GM19372 (cell line): ENCODE data around the gene IGFN1.
"Not testable (repeated sequence)": the region's sequence is repeated elsewhere in the genome, so short reads cannot be mapped to it uniquely, and the experiment has no call there.

Experiments
- ATAC-seq: cut with Tn5 transposase; IDR thresholded peaks from one replicate; pipeline ENCODE4 v1.9.1; 2021; ENCODE audit warnings: mild to moderate bottlenecking, low read depth, moderate library complexity; ENCODE audit not compliant: unreplicated experiment

Gene IGFN1

DNA sequence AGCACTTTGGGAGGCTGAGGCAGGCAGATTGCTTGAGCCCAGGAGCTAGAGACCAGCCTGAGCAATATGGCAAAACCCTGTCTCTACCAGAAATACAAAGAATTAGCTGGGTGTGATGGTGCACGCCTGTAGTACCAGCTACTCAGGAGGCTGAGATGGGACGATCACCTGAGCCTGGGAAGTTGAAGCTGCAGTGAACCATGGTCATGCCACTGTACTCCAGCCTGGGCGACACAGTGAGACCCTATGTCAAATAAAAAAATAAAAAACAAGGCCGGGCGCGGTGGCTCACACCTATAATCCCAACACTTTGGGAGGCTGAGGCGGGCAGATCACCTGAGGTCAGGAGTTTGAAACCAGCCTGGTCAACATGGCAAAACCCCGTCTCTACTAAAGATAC, 27.6 kb upstream of the IGFN1 start:
- not testable (repeated sequence) for ATAC-seq

DNA sequence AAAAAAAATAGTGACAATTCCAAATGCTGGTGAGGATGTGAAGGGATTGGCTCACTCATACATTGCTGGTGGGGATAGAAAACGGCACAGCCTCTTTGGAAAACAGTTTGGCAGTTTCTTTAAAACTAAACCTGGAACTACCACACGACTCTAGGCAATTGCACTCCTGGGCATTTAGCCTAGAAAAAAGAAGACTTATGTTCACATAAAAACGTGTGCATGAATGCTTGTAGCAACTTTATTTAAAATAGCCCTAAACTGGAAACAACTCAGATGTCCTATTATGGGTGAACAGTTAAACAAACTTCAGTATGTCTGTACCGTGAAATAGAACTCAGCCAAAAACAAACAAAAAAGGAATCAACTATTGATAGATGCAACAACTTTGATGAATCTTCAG, 26.9 kb upstream of the IGFN1 start:
- ATAC-seq = no peak

DNA sequence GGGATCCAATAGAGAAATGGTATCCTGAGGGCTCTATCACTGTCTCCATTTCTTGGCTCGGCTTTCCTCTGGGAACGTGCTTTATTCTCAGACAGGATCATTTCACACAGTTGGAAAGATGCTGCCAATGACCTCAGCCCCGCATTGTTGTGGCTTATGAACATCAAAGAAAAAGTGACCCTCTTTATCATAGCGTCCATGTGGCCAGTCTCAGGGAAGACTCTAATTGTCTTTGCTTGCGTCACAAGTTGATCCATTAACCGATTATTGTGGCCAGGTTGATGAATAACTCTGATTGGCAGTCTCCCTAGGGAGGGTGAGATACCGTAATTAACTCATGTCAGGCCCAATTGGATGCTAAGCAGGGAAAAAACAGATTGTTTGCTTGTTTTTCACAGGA, 26.0 kb upstream of the IGFN1 start:
- ATAC-seq = no peak

DNA sequence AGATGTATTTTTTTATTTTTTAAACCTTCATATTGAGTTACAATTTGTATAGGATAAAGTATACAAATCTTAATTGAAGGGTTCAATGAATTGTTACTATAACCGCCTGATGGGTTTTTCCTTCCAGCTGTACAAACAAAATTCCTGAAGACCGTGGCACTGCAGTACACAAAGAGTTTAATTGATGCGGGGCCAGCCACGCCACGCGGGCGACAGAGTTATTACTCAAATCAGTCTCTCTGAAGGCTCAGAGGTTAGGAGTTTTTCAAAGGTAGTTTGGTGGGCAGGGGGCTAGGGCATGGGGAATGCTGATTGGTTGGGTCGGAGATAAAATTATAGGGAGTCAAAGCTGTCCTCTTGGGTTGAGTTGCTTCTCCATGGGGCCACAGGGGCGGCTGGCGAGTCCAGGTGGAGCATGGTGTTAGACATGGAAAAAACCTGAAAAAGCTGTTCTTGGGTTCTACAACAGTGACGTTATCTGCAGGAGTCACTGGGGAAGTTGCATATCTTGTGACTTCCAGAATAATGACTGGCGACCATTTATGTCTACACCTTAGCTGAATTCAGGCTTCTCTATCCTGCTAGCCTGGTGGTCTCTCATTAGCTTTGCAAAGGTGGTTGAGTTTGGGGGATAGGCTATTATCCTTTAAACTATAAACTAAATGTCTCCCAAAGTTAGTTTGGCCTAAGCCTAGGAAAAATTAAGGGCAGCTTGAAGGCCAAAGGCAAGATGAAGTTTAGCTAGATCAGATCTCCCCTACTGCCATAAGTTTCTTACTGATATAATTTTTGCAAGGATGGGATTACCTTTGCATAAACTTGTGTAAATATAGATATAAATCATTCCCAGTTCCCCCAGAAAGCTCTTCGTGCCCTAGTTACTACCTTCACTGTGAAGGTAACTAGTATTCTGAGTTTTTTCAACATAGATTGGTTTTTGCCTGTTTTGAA, 23.3 kb upstream of the IGFN1 start:
- ATAC-seq = no peak

DNA sequence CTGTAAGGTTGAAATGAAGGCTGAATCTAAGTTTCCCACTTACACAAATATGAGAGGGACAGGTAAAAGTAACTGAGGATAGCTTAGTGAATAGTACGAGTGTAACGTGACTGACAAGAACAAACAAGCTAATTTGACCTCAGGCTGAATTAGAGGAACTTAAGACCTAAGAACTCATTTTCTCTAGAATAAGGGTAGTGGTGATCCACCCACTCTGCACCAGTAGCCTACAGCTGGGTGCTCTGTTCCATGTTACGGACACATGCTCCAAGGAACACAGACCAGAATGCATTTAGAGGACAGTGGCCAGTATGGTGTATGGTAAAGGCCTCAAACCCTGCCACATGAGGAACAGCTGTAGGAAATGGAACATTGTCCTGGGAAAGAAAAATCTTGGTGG, 21.4 kb upstream of the IGFN1 start:
- ATAC-seq = no peak

DNA sequence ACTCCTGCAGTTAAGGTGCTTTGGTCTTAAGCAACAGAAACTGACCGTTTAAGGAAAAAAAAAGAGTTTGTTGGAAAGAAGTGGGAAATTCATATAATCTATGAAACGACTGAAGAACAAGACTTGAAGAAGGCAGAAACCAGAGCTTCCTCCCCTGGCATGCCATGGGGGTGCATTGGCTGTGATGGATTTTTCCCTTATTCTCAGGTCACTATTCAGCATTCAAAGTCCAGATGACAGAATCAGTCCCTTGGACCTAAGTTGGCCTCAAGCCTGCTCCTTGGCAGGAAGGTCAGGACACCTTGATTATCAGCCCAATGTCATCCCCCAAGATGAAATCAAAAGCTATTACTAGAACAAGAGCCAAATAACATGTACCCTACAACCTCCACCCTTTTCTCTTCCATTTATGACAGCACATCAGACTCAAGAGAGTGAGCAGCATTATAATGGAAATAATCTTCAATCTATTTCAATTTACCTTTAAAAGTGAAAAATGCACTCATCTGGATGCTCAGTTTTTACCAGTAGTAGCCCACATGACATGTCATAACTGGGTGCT, 20.6 kb upstream of the IGFN1 start:
- no peak for ATAC-seq

DNA sequence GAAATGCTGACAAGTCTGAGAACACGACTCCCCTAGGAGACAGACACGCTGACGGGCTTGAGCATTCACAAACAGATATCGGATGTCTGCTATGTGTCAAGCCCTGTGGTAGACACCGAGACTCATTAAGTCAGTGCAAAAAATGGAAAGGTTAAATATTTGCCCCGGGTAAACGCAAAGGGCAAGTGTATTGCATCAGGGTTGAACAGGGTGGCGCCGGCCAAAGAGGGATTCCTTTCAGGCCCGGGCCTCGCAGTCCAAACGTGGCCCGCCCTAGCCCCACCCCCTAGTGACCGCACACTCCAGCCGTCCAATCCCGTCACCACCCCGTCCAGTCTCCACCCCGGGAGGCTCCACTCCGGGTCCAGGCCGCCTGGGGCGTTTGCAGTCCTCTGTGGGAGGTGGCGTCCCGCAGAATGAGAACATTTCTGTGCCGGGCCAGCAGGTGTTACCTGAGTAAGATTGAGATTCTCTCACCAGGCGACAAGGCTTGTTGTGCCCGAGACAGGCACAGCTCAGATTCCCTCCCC, 20.0 kb upstream of the IGFN1 start:
- peak; percentile 96 for ATAC-seq

DNA sequence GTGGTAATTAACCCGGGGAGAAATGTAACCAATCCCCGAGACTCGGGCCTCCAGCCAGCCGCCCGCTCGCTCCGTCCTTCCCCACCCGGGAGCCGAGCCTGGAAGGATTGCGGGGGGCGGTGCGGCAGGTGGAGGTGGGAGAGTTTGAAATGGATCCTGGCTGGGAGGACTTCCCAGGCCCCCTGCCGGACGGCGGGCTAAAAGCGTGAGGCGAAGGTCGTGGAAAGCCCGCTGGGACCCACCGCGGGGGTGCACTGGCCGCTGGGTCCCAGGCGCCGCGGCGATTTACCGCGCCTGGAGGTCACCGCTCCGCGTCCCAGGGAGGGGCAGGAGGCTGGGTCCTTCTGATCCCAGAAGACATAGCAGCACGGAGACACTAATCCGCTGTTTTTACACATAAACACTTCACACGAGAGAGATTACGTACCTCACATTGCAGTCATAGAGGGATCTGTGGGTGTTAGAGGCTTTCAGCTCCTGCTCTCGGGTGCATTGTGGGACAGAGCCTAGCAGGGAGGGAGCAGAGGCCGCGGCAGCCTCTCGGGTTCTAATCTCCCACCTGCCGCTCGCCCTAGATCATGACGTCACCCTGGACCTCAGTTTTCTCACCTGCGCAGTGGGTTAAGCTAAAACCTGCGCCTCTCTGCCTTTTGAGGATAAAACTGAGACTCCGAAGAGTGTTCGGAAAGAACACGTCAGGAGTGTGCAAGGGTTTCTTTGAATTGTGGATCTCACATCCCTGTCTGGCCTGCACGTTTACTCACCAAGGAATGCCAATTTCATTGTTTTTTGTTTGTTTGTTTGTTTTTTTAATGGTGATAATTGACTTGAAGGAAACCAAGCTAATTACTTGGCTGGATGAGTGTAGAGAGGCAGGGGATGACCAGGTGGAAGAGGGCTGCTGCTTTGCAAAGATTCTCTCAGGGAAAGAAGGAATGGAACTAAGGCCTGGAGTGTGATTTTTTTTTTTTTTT, 19.3 kb upstream of the IGFN1 start:
- peak; percentile 39 for ATAC-seq

DNA sequence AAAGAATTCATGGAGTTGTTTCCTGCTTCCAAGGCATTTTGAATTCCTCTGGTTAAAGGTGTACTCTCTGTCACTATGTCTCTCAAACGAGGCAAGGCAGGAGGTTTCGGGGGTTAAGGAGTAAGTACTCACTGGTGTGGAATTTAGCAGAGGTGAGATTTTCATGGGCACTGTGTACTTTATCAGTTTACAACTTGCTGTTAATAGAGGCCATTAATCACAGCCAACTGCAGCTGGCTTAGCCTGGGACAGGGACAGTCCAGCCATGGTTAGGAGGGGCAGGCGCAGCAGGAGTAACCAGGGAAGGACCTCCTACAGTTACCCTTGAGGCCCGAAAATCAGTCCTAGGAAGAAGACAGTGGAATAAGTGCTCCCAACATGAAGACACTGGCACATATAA, 18.3 kb upstream of the IGFN1 start:
- ATAC-seq = no peak

DNA sequence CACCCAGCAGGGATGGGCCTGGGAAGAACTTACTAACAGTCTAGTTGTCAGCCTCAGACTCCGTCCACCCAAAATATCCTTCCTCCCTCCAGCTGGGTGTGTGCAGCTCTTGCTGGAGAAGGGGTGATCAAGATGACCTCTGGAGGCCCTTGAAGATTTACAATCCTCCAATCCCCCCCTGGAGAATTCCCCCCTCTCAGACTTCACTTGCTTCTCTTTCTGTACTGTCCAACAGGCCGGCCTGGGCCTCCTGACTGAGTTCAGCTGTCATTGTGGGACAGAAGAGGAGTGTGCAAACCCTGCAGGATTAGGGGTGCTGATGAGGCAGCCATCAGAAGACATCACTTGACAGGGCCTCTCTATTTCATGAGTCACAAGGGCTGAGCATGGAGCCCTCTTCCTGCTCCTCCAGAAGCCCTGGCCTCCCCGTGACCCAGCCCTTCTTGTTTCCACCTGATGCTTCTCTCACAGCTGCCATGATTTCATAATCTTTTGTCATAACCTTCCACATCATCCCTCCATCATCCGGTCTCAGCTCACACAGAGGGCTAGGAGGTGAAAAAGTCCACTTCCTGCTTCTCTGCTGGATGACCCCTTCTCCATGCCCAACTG, 17.5 kb upstream of the IGFN1 start:
- ATAC-seq = no peak

DNA sequence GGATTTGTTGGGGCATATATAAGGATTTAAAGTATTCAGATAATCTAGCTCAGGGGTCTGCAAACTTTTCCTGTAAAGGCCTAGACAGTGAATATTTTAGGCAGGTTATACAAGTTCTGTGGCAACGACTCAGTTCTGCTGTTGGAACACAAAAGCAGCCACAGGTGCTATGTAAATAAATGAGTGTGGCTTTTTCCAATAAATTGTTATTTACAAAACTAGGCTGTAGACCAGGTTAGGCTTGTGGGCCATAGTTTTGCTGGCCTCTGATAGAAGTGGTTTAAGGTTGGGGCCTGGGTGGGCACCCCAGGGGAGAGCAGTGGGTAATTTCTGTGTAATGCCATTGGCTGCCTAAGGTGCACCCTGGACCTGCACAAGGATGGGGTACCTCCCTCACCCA, 16.9 kb upstream of the IGFN1 start:
- no peak for ATAC-seq

DNA sequence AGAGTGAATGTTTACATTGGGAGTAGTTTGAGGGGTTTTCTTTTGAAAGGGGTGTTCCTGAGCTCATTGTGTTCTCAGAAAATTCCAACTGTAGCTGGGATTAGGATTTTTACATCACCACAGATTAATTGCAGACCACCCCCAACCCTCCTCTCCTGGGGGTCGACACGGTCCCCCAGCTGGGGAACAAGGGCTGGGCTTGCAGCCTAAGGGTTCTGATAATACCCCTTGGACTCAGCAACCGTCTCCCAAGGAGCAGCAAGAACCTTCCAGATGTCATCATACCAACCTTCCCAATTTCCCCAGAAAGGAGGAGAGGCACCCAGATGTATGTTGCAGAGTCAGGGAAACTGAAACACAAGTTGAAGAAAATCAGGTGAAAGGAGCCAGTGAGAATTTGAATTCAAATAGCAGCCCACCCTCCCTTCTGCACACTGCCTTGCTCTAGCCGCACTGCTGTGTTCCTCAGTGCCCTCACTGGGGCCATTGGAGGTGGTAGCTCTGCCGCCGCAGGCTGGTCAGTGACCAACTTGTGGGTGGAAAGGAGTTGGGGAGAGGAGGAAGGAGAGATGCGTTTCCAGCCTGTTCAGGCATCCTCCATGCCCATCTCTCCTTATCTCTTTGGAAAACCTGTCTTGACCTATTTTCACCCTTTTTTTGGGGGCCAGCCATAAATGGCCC, 14.7 kb upstream of the IGFN1 start:
- ATAC-seq = no peak

DNA sequence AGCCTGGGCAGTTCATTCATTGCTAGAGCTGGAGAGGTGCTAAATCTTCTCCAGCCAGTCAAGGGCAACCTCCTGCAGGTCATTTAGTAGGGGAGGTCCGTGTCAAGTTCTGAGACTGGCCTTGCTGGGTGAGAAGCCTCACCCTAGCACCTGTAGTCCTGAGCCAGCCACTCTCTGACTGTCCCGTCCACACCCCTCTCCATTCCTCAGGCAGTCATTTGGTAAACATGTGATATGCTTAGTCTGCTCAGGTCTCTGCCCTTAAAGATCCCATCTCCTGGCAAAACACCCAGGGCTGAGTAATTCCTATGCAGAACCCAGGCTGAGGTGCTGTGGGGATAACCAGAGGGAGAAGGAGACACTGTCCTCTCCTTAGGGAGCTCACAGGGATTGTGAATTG, 13.7 kb upstream of the IGFN1 start:
- ATAC-seq = no peak

DNA sequence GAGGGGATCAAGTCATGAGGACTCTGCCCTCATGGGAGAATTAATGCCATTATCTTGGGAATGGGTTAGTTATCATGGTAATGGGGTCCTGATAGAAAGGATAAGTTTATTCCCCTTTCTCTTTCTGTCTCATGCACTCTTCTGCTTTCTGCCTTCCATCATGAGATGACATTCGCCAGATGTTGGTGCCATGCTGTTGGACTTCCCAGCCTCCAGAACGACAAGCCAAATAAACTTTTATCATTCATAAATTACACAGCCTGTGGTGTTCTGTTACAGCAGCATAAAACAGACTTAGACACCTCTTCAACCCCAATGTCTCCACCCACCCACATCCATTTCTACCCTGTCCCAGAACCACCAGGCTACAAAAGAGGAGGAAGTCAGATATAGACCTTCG, 11.9 kb upstream of the IGFN1 start:
- ATAC-seq = no peak

DNA sequence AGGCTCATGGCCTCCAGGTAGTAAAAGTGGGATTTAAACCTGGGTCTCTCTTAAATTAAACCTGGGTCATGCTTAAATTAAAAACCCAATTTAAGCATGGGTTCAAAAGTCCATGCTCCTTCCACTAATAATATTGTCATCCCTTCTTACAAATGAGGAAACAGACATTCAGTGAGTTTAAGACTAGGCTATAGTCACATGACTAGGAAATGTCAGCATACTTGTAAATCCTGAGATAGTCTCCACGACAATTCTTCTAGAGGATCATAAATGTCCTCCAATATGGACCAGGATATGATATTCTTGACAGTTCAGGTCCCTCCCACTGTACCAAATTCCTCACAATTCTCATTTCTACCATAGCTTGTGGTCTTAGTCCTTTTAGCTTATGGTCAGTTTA, 10.5 kb upstream of the IGFN1 start:
- no peak for ATAC-seq

DNA sequence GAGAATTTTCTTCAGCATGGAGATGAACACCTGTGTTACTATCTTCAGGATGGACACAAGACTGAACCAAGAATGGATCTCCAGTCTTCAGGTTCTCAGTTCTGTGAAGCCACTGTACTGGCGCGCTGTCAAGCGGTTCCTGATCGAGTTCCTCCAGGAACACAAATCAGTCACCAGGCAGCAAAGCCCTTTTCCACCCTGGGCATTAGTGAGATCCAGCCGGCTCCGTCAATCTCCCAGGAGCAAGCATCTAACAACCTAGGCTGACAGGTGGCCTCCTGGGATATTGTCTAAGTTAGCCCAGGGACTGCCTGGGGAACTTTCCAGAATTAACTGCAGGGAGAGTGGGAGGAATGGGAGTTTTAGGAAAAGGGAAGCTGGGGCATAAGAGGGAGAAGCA, 9.7 kb upstream of the IGFN1 start:
- no peak for ATAC-seq

DNA sequence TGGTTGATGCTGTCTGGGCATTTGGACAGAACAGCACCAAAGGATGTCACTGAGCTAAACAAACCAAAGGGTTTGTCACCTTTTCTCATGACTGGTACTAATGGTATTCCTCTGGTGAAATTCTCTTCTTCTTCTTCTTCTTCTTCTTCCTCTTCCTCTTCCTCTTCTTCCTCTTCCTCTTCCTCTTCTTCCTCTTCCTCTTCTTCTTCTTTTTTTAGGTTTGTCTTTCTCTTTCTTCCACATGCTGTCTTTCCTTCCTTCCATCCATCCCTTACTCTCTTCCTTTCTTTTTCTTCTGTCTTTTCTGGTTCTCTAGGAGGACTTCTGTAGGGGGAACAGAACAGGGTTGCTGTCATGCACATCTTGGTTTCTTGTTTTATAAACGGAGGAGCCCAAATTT, 9.3 kb upstream of the IGFN1 start:
- no peak for ATAC-seq

DNA sequence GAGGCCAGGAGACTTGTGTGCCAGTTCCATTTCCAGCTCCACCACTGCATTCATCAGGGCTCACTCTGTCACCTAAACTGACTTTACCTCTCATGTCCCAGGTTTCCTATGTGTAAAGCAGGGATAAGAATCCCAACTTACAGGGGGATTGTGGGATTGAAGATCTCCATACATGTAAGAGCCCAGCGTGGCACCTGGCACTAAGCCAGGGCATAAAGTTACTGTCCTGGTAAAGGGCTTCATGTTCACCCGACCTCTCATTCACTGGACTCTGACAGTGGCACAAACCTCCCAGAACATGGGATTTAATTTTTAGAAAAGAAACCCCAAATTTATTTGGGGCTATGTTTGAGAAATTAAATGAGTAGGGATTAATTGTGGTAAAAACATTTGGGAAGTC, 8.9 kb upstream of the IGFN1 start:
- no peak for ATAC-seq

DNA sequence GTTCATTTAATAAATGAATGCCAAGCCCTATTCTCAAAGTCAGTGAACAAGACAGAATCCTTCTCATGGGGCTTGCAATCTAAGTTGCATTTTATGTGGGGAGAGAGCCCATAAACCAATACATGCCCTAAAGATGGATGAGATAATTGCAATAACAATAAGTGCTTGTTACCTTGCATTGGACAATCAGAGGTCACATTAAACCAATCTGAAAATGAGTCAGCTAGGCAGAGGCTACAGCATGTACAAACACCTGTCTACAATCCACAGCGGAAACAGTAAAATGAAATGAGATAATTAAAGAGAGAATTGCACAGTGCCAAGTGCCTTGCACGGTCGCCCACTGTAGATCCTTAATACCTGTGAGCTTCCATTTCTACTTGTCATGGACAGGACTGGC, 7.4 kb upstream of the IGFN1 start:
- no peak for ATAC-seq

DNA sequence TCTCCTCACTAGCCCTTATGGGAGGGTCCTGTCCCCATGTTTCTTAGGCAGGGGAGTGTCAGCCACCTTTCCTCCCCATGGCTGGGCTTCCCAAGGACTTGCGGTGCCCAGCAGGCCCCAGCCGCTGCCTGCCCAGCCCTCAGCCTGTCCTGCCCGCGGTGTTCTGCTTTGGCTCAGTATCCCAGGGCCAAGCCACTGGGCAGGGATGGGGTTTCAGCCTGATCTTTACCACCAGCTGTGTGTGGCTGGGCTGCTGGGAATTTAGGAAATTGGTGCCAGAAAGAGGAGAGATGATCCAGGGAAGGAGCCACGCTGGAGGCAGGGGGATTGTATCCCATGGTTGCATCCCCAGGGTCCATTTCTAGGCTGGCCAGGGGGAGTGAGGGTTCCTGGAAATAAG, 6.9 kb upstream of the IGFN1 start:
- no peak for ATAC-seq
